Glomerular visceral epithelial cell (primary cell): ENCODE measurements around the gene COPS9.

Source experiments
- DNase-seq: peaks from one replicate; pipeline ENCODE4 v3.0.0-alpha.2; 2016; ENCODE audit errors: extremely low spot score

COPS9 gene

GRCh38 chr2:240166191-240166590 lies 30.1 kb upstream of the COPS9 start:
- DNase-seq, result no peak

GRCh38 chr2:240165661-240166060 lies 29.6 kb upstream of the COPS9 start:
- no peak for DNase-seq

DNA sequence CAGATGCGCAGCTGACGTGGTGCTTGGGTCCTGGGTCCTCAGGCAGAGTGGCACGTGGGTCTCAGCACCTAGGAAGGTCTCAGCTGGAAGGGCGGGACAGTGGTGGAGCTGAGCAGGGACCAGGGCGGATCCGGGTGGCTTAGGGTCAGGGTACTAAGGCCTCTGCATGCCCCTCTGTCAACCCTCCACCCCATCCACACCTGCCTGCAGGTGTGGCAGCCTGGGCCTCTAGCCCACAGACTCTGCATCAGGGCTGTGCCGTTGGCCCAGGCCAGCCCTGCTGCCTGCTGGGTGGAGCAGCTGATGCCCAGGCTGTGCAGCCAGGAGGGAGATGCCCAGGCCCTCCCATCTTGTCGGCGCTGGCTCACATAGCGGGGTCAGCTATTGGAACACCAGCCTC lies 28.9 kb upstream of the COPS9 start:
- no peak for DNase-seq

GRCh38 chr2:240164586-240164985 lies 28.5 kb upstream of the COPS9 start:
- DNase-seq, result no peak

DNA sequence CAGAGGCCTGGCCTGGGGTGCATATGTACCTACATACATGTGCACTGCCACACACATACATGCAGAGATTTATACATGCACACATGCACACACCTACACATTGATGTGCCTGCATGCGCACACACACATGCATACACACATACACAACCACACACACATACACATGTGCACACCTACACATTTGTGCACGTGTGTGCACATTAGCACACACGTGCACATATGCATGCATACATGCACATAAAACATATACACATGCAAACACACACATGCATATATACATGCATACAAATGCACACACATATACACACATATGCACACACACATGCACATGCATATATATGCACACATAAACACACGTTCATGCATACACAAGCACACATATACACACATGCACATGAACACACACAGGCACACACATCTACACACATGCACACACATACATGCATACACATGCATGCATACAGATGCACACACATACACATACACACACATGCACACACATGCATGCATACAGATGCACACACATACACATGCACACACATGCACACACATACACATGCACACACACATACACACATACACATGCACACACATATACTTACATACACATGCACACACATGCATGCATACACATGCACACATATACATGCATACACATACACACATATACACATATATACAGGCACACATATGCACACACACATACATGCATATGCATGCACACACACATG lies 27.9 kb upstream of the COPS9 start:
- DNase-seq, result no peak

DNA sequence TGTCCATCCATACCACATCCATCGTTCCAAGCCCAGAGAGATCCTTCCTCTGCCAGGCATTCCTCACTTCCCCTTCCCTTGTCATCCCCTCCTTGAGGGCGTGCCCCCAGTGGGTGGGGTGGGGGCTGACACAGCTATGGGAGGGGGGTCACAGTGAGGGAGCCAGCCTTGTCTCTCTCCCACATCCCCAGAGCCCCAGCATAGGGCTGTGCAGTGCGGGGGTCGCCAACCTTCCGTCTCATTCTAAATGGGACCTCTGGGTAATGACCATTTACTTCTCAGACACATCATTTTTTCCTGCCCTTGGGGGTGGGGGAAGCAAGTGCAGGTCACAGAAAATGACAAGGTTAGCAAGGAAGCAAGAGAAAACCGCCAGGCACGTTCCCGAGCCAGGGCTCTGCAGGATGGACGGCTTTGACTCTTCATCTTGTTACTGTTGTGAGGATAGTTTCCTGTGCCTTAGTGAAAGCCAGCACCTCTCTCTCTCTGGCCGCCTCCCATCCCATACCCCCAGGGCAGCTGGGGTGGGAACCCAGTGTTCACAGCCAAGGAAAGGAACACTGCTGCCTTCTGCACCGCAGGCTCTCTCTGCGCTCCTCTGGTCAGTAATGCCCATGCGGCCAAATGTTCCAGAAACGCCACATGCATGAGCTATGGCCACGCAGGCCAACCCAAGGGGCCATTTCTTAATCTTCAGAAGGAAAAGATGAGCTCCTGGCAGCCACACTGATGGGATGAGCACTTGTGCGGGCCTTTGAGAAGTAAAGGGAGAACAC lies 27.0 kb upstream of the COPS9 start:
- no peak for DNase-seq

- DNase-seq, result no peak
Observed at GRCh38 chr2:240162531-240162930, 26.4 kb upstream of the COPS9 start.

DNA sequence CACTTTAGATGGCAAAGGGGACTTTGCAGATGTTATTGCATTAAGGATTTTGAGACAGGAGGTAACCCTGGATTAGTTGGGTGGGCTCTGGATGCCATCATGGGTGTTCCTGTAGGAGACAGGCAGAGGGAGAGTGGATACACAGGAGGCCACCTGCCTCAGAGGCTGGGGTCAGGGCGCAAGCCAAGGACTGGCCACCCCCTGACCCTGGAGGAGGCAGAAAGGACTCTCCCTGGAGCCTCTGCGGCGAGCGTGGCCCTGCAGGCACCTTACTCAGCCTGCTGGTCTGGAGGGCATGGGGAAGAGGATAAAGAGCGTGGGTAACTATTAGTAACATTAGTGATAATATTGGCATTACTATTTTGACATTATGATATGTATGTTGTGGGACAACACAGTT lies 25.9 kb upstream of the COPS9 start:
- no peak for DNase-seq

- DNase-seq, result no peak
Observed at GRCh38 chr2:240161087-240161750, 25.1 kb upstream of the COPS9 start.

- no peak for DNase-seq
Observed at GRCh38 chr2:240160291-240161086, 24.4 kb upstream of the COPS9 start.

- DNase-seq, result no peak
Observed at GRCh38 chr2:240159251-240159839, 23.2 kb upstream of the COPS9 start.

DNA sequence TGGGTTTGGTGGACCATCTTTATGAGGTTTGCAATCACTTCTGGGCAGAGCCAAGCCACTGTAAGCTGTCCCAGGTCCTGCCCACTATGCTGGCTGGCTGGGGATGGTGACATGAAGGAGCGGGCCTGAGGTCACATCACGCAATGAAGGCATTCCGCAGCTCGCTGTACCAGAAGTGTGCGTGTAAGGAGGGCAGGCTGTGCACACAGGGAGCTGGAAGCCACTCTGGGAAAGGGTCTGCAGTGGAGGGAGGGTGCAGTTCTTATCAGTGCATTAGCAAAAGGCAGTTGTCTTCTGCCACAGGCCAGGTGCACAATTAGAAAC lies 21.0 kb upstream of the COPS9 start:
- DNase-seq, result no peak

GRCh38 chr2:240156435-240157146 lies 20.5 kb upstream of the COPS9 start:
- no peak for DNase-seq

DNA sequence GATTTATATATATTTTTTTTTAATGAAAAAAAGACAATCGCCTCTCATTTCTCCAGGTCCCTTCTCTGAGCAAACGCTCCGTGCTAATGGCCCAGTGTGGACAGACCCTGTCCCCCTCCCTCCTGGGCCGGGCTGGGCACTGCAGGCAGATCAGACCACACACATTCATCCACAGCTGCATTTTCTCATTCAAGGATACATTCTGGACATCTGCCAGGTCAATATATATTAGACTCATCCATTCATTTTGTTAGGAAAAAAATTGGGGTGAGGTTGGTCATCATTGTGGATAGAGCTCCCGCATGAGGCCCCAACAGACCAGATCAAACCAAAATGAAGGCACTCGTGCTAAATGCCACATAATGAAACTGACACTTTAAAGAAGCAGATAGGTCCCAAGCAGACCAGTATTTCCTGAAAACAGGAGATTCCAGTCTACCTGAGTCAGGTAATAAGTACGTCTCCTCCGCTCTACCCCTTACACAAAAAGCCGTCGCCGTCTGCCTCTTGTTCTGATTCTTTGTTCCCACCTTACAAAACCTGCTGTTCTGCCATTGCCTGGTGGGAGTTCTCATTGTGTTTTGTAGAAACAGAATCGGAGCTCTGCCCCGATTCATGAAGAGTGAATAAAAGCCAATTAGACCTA lies 19.8 kb upstream of the COPS9 start:
- no peak for DNase-seq

DNA sequence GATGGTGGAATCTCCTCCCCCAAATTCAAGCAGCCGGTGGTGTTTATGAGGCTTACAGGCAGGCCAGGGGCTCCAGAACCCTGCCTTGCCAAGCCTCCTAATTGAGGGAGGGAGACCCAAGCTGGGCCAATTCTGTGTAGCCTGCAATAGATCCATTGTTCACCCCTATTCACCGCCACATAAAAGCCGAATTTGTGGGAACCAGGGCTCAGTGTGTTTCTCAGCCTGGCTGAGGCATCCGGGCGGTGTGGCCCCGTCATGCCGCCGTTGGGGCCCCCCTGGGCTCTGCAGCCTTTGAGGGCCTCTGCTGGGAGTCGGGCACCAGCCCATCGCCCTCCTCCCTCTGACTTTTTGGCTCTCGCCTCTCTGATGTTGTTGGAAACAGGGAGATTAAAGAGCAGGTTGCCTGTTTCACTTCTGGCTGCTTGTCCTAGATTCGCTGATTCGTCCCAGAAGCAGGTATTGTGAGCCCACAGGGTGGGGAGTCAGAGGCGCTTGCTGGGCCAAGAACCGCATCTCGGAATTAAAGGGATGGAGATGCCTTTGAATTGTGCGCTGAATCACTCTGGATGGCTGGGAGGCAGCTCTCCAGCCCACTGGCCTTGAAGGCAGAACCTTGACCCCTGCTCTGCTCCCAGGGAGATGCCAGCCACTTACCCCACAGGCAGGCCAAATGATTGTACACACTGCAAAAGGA lies 19.1 kb upstream of the COPS9 start:
- no peak for DNase-seq

- no peak for DNase-seq
Observed at GRCh38 chr2:240154606-240155005, 18.5 kb upstream of the COPS9 start.

DNA sequence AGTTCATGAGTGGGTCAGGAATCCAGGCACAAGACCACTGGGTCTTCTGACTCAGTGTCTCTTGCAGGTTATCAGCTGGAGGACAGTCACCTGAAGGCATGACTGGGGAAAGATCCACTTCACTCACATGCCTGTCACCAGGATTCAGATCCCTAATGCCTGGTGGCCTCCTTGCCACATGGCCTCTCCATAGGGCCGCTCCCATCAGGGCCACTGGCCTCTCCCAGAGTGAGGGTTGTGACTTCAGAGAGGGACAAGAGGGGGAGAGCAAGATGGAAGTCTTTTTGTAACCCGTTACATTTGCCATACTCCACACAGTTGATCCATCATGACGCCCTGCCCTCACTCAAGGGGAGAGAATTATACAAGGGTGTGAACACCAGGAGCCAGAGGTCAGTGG lies 17.3 kb upstream of the COPS9 start:
- DNase-seq, result no peak

GRCh38 chr2:240151477-240152031 lies 15.4 kb upstream of the COPS9 start:
- no peak for DNase-seq

DNA sequence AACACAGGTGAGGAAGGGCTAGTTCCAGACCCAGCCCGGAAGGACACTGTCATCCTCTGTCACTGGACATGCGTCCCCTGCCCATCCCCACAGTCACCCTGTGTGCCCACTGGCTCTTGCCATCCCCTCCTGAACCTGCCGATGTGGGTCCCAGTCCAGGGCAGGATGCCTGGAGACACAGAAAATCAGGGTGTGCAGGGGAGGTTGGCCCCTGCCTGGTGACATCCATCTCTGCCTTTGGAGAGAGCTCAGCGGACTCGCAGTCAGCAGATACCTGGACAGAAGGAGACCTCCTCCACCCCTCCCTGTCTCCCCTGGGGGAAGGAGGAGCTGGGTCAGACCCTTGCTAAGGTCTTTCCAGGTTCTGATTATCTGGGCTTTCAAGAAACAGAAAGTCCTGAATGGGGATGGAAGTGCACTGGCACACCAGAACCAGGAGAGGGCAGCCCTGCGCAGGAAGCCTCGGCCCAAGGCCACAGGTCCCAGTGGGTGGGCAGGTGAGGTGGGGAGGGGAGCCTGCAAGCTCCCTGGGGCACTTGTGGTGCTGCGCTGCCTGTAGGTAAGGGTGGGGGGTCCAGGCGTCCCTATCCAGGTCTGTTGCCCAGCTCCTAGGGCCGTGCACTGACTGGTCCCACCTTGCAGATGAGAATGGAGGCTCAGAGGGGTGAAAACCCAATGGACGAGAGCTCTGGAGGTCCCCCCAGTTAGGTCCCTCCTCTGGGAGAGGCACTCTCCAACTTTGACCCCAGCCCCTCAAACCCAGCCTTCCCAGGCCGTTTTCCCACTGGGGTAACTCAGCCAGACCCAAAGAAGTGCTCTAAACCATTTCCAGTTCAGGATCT lies 14.1 kb upstream of the COPS9 start:
- DNase-seq, result peak; percentile 44
